Neural cell (in vitro differentiated cells): Measurements from ENCODE around the gene NAGS. TPM values are rescaled to one million over a fixed set of nuclear protein-coding genes. Genes with fewer than 3 reads are reported as not detected.

Experiments used
- H2AFZ ChIP-seq: fragments of 200-600, 300-800 bp; sonication (generic), shearing (Covaris generic); 2 replicates; pipeline ENCODE4 v1.6.0; 2014; ENCODE audit warnings: low read depth, mild to moderate bottlenecking, antibody characterized with exemption, low read length, moderate library complexity
- H3F3A ChIP-seq: fragments of 200-600 bp; shearing (Covaris generic); 2 replicates; pipeline ENCODE4 v1.6.1; 2016; ENCODE audit warnings: mild to moderate bottlenecking, moderate library complexity, mixed read lengths, antibody characterized with exemption, low read length; ENCODE audit not compliant: insufficient read depth, poor library complexity, severe bottlenecking
- H3K27ac ChIP-seq: fragments of 200-600, 300-800 bp; sonication (generic), shearing (Covaris generic); 2 replicates; pipeline ENCODE4 v1.5.1; 2014; ENCODE audit warnings: mild to moderate bottlenecking, low read length, moderate library complexity
- H3K27me3 ChIP-seq: fragments of 300-800, 200-600 bp; sonication (generic), shearing (Covaris generic); 2 replicates; pipeline ENCODE4 v1.6.0; 2014; ENCODE audit warnings: mild to moderate bottlenecking, low read depth, low read length, moderate library complexity; ENCODE audit not compliant: insufficient read depth
- H3K36me3 ChIP-seq: fragments of 300-800, 200-600 bp; sonication (generic), shearing (Covaris generic); 2 replicates; pipeline ENCODE4 v1.5.1; 2014; ENCODE audit warnings: mild to moderate bottlenecking, antibody characterized with exemption, low read length, moderate library complexity; ENCODE audit not compliant: insufficient read depth
- H3K4me2 ChIP-seq: fragments of 300-800, 200-600 bp; sonication (generic), shearing (Covaris generic); 2 replicates; pipeline ENCODE4 v1.6.0; 2014; ENCODE audit warnings: mild to moderate bottlenecking, low read length
- H3K4me3 ChIP-seq: fragments of 300-800, 200-600 bp; sonication (generic), shearing (Covaris generic); 2 replicates; pipeline ENCODE4 v1.5.1; 2014; ENCODE audit warnings: mild to moderate bottlenecking, low read length, moderate library complexity
- H3K79me2 ChIP-seq: fragments of 200-600 bp; shearing (Covaris generic); replicated peaks from 2 replicates; pipeline ENCODE4 v1.6.0; 2014; ENCODE audit warnings: mild to moderate bottlenecking, low read length, moderate library complexity; ENCODE audit not compliant: insufficient read depth
- H3K9ac ChIP-seq: fragments of 300-800, 200-600 bp; sonication (generic), shearing (Covaris generic); 2 replicates; pipeline ENCODE4 v1.6.1; 2016; ENCODE audit warnings: mild to moderate bottlenecking, low read length, mixed read lengths
- H3K9me2 ChIP-seq: fragments of 200-600 bp; shearing (Covaris generic); 2 replicates; pipeline ENCODE4 v1.6.1; 2016; ENCODE audit warnings: mild to moderate bottlenecking, low read length, mixed read lengths; ENCODE audit not compliant: insufficient read depth
- H3K9me3 ChIP-seq: fragments of 200-600, 300-800 bp; sonication (generic), shearing (Covaris generic); 2 replicates; pipeline ENCODE4 v1.6.1; 2016; ENCODE audit warnings: mild to moderate bottlenecking, mixed run types, low read length, moderate library complexity, mixed read lengths
- H4K20me1 ChIP-seq: fragments of 200-600 bp; shearing (Covaris generic); 2 replicates; pipeline ENCODE4 v1.6.1; 2016; ENCODE audit warnings: mild to moderate bottlenecking, mixed run types; ENCODE audit not compliant: insufficient read depth
- CTCF ChIP-seq: fragments of 450-650 bp; IDR thresholded peaks from 2 replicates; pipeline ENCODE4 v1.5.1; 2014; ENCODE audit warnings: antibody characterized with exemption, mild to moderate bottlenecking, moderate library complexity; ENCODE audit not compliant: poor library complexity, severe bottlenecking
- EP300 ChIP-seq: fragments of 450-650 bp; conservative IDR thresholded peaks from 2 replicates; pipeline ENCODE4 v1.6.1; 2014; ENCODE audit warnings: antibody characterized with exemption, mild to moderate bottlenecking, moderate library complexity; ENCODE audit not compliant: poor library complexity, severe bottlenecking
- EZH2 ChIP-seq: fragments of 200-600, 300-800 bp; shearing (Covaris generic), sonication (generic); IDR thresholded peaks from 2 replicates; pipeline ENCODE4 v1.6.1; 2014; ENCODE audit warnings: antibody characterized with exemption, low read length, borderline replicate concordance, mild to moderate bottlenecking; ENCODE audit not compliant: insufficient read depth, poor library complexity, severe bottlenecking
- MXI1 ChIP-seq: fragments of 450-650 bp; conservative IDR thresholded peaks from 2 replicates; pipeline ENCODE4 v1.6.1; 2014; ENCODE audit warnings: antibody characterized with exemption, mild to moderate bottlenecking; ENCODE audit not compliant: poor library complexity, severe bottlenecking
- POLR2AphosphoS5 ChIP-seq: IDR thresholded peaks from 2 replicates; pipeline ENCODE4 v1.6.1; 2012
- RAD21 ChIP-seq: fragments of 450-650 bp; conservative IDR thresholded peaks from 2 replicates; pipeline ENCODE4 v1.6.1; 2014; ENCODE audit warnings: antibody characterized with exemption, mild to moderate bottlenecking, moderate library complexity
- SMC3 ChIP-seq: fragments of 450-650 bp; conservative IDR thresholded peaks from 2 replicates; pipeline ENCODE4 v1.6.1; 2014; ENCODE audit warnings: antibody characterized with exemption, mild to moderate bottlenecking, moderate library complexity; ENCODE audit not compliant: poor library complexity
- TAF1 ChIP-seq: IDR thresholded peaks from 2 replicates; pipeline ENCODE4 v1.6.1; 2012; ENCODE audit warnings: low read depth
- polyA plus RNA-seq: library from polyadenylated mRNA; depleted of rRNA; stranded (reverse); fragments of >200 nt; gene quantifications from 2 replicates; pipeline ENCODE4 v1.2.3, GENCODE V29; 2014
- TF ChIP-seq, protein P1 (sequence below): IDR thresholded peaks from 2 replicates; pipeline ENCODE4 v1.6.1; 2012; ENCODE audit warnings: borderline replicate concordance

NAGS gene
- polyA plus RNA-seq, 1 donor from 2014 or later, result not detected

GRCh38 chr17:43988301-43988700, 16.1 kb upstream of the NAGS start:
- TF ChIP-seq TAF1, result no peak
- TF ChIP-seq EZH2, result no peak
- no peak for TF ChIP-seq EP300
- no peak for TF ChIP-seq POLR2AphosphoS5
- TF ChIP-seq CTCF, result no peak
- TF ChIP-seq SMC3, result no peak
- TF ChIP-seq, protein P1, sequence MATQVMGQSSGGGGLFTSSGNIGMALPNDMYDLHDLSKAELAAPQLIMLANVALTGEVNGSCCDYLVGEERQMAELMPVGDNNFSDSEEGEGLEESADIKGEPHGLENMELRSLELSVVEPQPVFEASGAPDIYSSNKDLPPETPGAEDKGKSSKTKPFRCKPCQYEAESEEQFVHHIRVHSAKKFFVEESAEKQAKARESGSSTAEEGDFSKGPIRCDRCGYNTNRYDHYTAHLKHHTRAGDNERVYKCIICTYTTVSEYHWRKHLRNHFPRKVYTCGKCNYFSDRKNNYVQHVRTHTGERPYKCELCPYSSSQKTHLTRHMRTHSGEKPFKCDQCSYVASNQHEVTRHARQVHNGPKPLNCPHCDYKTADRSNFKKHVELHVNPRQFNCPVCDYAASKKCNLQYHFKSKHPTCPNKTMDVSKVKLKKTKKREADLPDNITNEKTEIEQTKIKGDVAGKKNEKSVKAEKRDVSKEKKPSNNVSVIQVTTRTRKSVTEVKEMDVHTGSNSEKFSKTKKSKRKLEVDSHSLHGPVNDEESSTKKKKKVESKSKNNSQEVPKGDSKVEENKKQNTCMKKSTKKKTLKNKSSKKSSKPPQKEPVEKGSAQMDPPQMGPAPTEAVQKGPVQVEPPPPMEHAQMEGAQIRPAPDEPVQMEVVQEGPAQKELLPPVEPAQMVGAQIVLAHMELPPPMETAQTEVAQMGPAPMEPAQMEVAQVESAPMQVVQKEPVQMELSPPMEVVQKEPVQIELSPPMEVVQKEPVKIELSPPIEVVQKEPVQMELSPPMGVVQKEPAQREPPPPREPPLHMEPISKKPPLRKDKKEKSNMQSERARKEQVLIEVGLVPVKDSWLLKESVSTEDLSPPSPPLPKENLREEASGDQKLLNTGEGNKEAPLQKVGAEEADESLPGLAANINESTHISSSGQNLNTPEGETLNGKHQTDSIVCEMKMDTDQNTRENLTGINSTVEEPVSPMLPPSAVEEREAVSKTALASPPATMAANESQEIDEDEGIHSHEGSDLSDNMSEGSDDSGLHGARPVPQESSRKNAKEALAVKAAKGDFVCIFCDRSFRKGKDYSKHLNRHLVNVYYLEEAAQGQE, result no peak
- TF ChIP-seq RAD21, result no peak
- no peak for TF ChIP-seq MXI1
- Histone ChIP-seq H3K4me2 (no peak overlapping the region), H3F3A (no peaks in the 10 kb centered on the region), H3K27me3 (peaks cover 14% of the 10 kb centered on the region), H3K9ac (no peak overlapping the region), H3K4me3 (no peak overlapping the region), H2AFZ (no peak overlapping the region), H3K36me3 (no peaks in the 10 kb centered on the region), H3K27ac (no peak overlapping the region), H3K9me3 (no peaks in the 10 kb centered on the region), H3K79me2 (no peaks in the 10 kb centered on the region), H4K20me1 (no peaks in the 10 kb centered on the region), H3K9me2 (no peaks in the 10 kb centered on the region)

GRCh38 chr17:43992641-43993040, 11.8 kb upstream of the NAGS start:
- TF ChIP-seq SMC3 (no peak), TAF1 (no peak), CTCF (no peak), RAD21 (no peak), EP300 (no peak), EZH2 (no peak), MXI1 (no peak), POLR2AphosphoS5 (no peak)
- TF ChIP-seq, protein P1, result no peak
- Histone ChIP-seq H4K20me1 (no peaks in the 10 kb centered on the region), H2AFZ (no peak overlapping the region), H3K27me3 (peaks cover 12% of the 10 kb centered on the region), H3K27ac (no peak overlapping the region), H3F3A (no peaks in the 10 kb centered on the region), H3K79me2 (no peaks in the 10 kb centered on the region), H3K4me3 (no peak overlapping the region), H3K9me2 (no peaks in the 10 kb centered on the region), H3K9ac (no peak overlapping the region), H3K9me3 (no peaks in the 10 kb centered on the region), H3K4me2 (no peak overlapping the region), H3K36me3 (no peaks in the 10 kb centered on the region)
